Thyroid gland (tissue), 4 donors: ENCODE results near the gene DACH1.

Source experiments
- POLR2A ChIP-seq, 2 donors: fragments of 450-650 bp; IDR thresholded peaks; one replicate each; pipeline ENCODE4 v1.6.1; 2017; ENCODE audit warnings: antibody characterized with exemption in 2 of 2, mild to moderate bottlenecking in 2 of 2, moderate library complexity in 1 of 2
- TF ChIP-seq, protein P1 (sequence below), 6 experiments: fragments of 200-600 bp in 3 of 6; fragments of 450-650 bp in 3 of 6; sonication (generic) in 3 of 6; IDR thresholded peaks; one replicate each; pipeline ENCODE4 v1.5.1; 2016 to 2019; ENCODE audit warnings: antibody characterized with exemption in 6 of 6, mild to moderate bottlenecking in 2 of 6, inconsistent platforms in 1 of 6, moderate library complexity in 1 of 6

- no peak for TF ChIP-seq POLR2A (IDR thresholded peaks at IDR 0.05)
- TF ChIP-seq, protein P1, sequence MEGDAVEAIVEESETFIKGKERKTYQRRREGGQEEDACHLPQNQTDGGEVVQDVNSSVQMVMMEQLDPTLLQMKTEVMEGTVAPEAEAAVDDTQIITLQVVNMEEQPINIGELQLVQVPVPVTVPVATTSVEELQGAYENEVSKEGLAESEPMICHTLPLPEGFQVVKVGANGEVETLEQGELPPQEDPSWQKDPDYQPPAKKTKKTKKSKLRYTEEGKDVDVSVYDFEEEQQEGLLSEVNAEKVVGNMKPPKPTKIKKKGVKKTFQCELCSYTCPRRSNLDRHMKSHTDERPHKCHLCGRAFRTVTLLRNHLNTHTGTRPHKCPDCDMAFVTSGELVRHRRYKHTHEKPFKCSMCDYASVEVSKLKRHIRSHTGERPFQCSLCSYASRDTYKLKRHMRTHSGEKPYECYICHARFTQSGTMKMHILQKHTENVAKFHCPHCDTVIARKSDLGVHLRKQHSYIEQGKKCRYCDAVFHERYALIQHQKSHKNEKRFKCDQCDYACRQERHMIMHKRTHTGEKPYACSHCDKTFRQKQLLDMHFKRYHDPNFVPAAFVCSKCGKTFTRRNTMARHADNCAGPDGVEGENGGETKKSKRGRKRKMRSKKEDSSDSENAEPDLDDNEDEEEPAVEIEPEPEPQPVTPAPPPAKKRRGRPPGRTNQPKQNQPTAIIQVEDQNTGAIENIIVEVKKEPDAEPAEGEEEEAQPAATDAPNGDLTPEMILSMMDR (IDR thresholded peaks at IDR 0.05) = no peak
Observed at GRCh38 chr13:71695662-71696061, 171.3 kb downstream of the DACH1 start.
